Keratinocyte (primary cell): ENCODE measurements around the gene MAGEA4. TPM values are rescaled to one million over a fixed set of nuclear protein-coding genes. Genes with fewer than 3 reads are reported as not detected.

Source experiments
- DNase-seq: peaks from one replicate; pipeline ENCODE4 v3.0.0-alpha.2; 2011; ENCODE audit warnings: low read depth, missing footprints, low spot score
- FAIRE-seq: peaks from 2 replicates; lab custom pipeline; 2011; peaks lifted over from hg19 to GRCh38; lab: Jason Lieb, UNC
- H2AFZ ChIP-seq: 2 replicates; pipeline ENCODE4 v1.6.0; 2012; ENCODE audit warnings: low read length, control low read depth, inconsistent platforms; ENCODE audit not compliant: control insufficient read depth
- H3K27ac ChIP-seq: 2 replicates; pipeline ENCODE4 v1.5.1; 2011; ENCODE audit warnings: low read length; ENCODE audit not compliant: control insufficient read depth, insufficient read depth
- H3K27me3 ChIP-seq: 3 replicates; pipeline ENCODE4 v1.6.0; 2011; ENCODE audit warnings: low read length; ENCODE audit not compliant: control insufficient read depth, insufficient read depth; ENCODE audit errors: extremely low read depth
- H3K36me3 ChIP-seq, 2 experiments: 2 replicates in 1 of 2; 3 replicates in 1 of 2; pipeline ENCODE4 v1.5.1; 2011; ENCODE audit warnings: low read length in 2 of 2, mild to moderate bottlenecking in 1 of 2; ENCODE audit not compliant: control insufficient read depth in 2 of 2, insufficient read depth in 2 of 2; ENCODE audit errors: extremely low read depth in 1 of 2
- H3K4me1 ChIP-seq: 3 replicates; pipeline ENCODE4 v1.5.1; 2011; ENCODE audit warnings: low read length; ENCODE audit not compliant: control insufficient read depth, insufficient read depth; ENCODE audit errors: extremely low read depth
- H3K4me2 ChIP-seq: 3 replicates; pipeline ENCODE4 v1.6.0; 2011; ENCODE audit warnings: low read depth, low read length; ENCODE audit not compliant: control insufficient read depth, insufficient read depth; ENCODE audit errors: extremely low read depth
- H3K4me3 ChIP-seq, 3 experiments: fragments of 200-600 bp in 1 of 3; sonication (generic) in 1 of 3; 2 replicates in 2 of 3; 3 replicates in 1 of 3; pipeline ENCODE4 v1.5.1; 2011 to 2016; ENCODE audit warnings: low read length in 3 of 3, mild to moderate bottlenecking in 3 of 3, control low read depth in 2 of 3, inconsistent platforms in 1 of 3, low read depth in 1 of 3, mixed read lengths in 1 of 3, mixed run types in 1 of 3, moderate library complexity in 1 of 3; ENCODE audit not compliant: control insufficient read depth in 2 of 3, insufficient read depth in 2 of 3; ENCODE audit errors: extremely low read depth in 1 of 3
- H3K79me2 ChIP-seq: 2 replicates; pipeline ENCODE4 v1.6.0; 2012; ENCODE audit warnings: low read length; ENCODE audit not compliant: control insufficient read depth, insufficient read depth
- H3K9ac ChIP-seq: 3 replicates; pipeline ENCODE4 v1.6.0; 2011; ENCODE audit warnings: low read length; ENCODE audit not compliant: control insufficient read depth, insufficient read depth; ENCODE audit errors: extremely low read depth
- H3K9me1 ChIP-seq: 3 replicates; pipeline ENCODE4 v1.6.0; 2011; ENCODE audit warnings: low read length; ENCODE audit not compliant: control insufficient read depth, insufficient read depth; ENCODE audit errors: extremely low read depth
- H3K9me3 ChIP-seq: 2 replicates; pipeline ENCODE4 v1.5.1; 2012; ENCODE audit warnings: low read depth, low read length; ENCODE audit not compliant: control insufficient read depth
- H4K20me1 ChIP-seq: 3 replicates; pipeline ENCODE4 v1.6.0; 2011; ENCODE audit warnings: low read length; ENCODE audit not compliant: control insufficient read depth, insufficient read depth; ENCODE audit errors: extremely low read depth
- CTCF ChIP-seq, 3 experiments: IDR thresholded peaks in 1 of 3; conservative IDR thresholded peaks in 1 of 3; optimal IDR thresholded peaks in 1 of 3; 2 replicates in 2 of 3; 3 replicates in 1 of 3; pipeline versions ENCODE3 to v1.5.1; 2011; ENCODE audit warnings: low read length in 3 of 3, mild to moderate bottlenecking in 3 of 3, moderate library complexity in 2 of 3, control low read depth in 1 of 3, inconsistent platforms in 1 of 3; ENCODE audit not compliant: insufficient read depth in 2 of 3; ENCODE audit errors: extremely low read depth in 1 of 3
- EZH2 ChIP-seq: IDR thresholded peaks from one replicate; pipeline ENCODE4 v1.6.1; 2012; ENCODE audit warnings: inconsistent platforms, mild to moderate bottlenecking, low read length, moderate library complexity
- dilution Hi-C: fragments of 300-500 bp; cut with MboI; formaldehyde crosslinking; loops from one replicate; pipeline ENCODE4 v1.7.0; 2020; ENCODE audit warnings: low sequenced_read_pairs; ENCODE audit not compliant: extremely low pct_ligation_motif_present
- polyA plus RNA-seq, 5 experiments: library from polyadenylated mRNA; depleted of rRNA in 3 of 5; stranded (reverse) in 3 of 5; stranded (forward) in 1 of 5; unstranded in 1 of 5; fragments of >200 nt; gene quantifications; 1 replicate in 1 of 5; 2 replicates in 3 of 5; 3 replicates in 1 of 5; pipeline versions ENCODE4 v1.2.1 to v1.2.3, GENCODE V29; 2011 to 2012; ENCODE audit warnings: missing spikeins in 2 of 5, low read depth in 1 of 5, low replicate concordance in 1 of 5

MAGEA4 gene
- polyA plus RNA-seq, 1 donor (not counting 4 experiments of a cell fraction or from before 2014, with no cell fraction given), result not detected

- Histone ChIP-seq H3K27ac (no peak overlapping the region), H3K4me3 (no peak overlapping the region), H3K9me3 (no peaks in the 10 kb centered on the region), H4K20me1 (no peaks in the 10 kb centered on the region), H2AFZ (no peak overlapping the region), H3K36me3 (no peaks in the 10 kb centered on the region), H3K4me2 (no peak overlapping the region), H3K4me1 (peaks cover 18% of the 10 kb centered on the region), H3K9ac (no peak overlapping the region), H3K79me2 (no peaks in the 10 kb centered on the region), H3K9me1 (no peaks in the 10 kb centered on the region), H3K27me3 (no peaks in the 10 kb centered on the region)
- DNase-seq, result no peak
- dilution Hi-C loops, result no loop called here
- TF ChIP-seq CTCF (optimal IDR thresholded peaks at IDR 0.05 in 1 of 3, IDR thresholded peaks at IDR 0.05 in 1 of 3, conservative IDR thresholded peaks at IDR 0.05 in 1 of 3; ENCODE audit: extremely low read depth in 1 of 3, insufficient read depth in 2 of 3, low read length in 3 of 3) (no peak), EZH2 (no peak)
- no peak for FAIRE-seq
Observed at GRCh38 chrX:151899622-151900021, 13.1 kb upstream of the MAGEA4 start.

GRCh38 chrX:151901826-151902225, 10.9 kb upstream of the MAGEA4 start:
- Histone ChIP-seq H3K79me2 (no peaks in the 10 kb centered on the region), H3K27ac (no peak overlapping the region), H3K4me3 (no peak overlapping the region), H3K27me3 (no peaks in the 10 kb centered on the region), H3K4me1 (peaks cover 18% of the 10 kb centered on the region), H3K4me2 (no peak overlapping the region), H3K9me1 (no peaks in the 10 kb centered on the region), H3K9ac (no peak overlapping the region), H3K9me3 (no peaks in the 10 kb centered on the region), H3K36me3 (no peaks in the 10 kb centered on the region), H2AFZ (no peak overlapping the region), H4K20me1 (no peaks in the 10 kb centered on the region)
- no peak for DNase-seq
- dilution Hi-C loops, result no loop called here
- no peak for FAIRE-seq
- TF ChIP-seq CTCF (optimal IDR thresholded peaks at IDR 0.05 in 1 of 3, IDR thresholded peaks at IDR 0.05 in 1 of 3, conservative IDR thresholded peaks at IDR 0.05 in 1 of 3; ENCODE audit: extremely low read depth in 1 of 3, insufficient read depth in 2 of 3, low read length in 3 of 3) (no peak), EZH2 (no peak)
